ENCODE measurements around the gene MEOX1. TPM values are rescaled to one million over a fixed set of nuclear protein-coding genes. Genes with fewer than 3 reads are reported as not detected.

MEOX1 gene
- total and polyA plus RNA-seq, 2 of the 8 experiments (the other 6 are each of a cell fraction or from before 2014, with no cell fraction given): not detected

DNA sequence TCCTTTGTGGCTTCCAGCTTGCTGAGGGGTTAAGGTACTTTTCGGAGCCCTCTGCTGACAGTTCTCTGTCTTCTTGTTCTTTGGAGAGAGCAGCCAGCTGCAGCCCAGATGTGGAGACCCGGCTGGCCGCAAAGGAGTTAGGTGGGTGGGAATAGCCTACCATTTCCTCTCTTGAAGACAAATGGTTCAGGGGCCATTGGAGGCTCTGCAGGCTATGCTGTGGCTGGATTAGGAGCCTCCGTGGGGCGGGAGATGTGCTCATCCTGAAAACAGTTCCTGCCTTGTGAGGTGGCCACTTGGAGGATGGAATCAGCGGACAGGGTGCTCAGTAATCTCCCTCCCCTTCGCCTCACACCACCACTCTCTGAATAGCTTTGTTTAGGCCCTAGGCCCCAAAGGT, 30.3 kb downstream of the MEOX1 start:
- ChIA-PET CTCF (ENCODE audit: partially characterized antibody) (interaction anchor here (0.6 to 3.6 kb wide), 5 partner anchors 12 to 1095 kb away, joined by 3 to 17 read pairs (median 9); no protein-coding TSS in a partner anchor), POLR2A (ENCODE audit: partially characterized antibody) (no interaction called here)
- Histone ChIP-seq H4K5ac (ENCODE audit: insufficient read length, low read depth, low read length) (no peak overlapping the region), H3K4me1 (replicated peaks in 1 of 4; ENCODE audit: control insufficient read depth in 3 of 4, insufficient read depth in 4 of 4, low read length in 3 of 4) (peaks cover 0 to 8% (median 3%) of the 10 kb centered on the region in 4 experiments; a peak in 5 of 7 replicates), H4K91ac (replicated peaks; ENCODE audit: insufficient read length, low read length) (no peak overlapping the region), H4K8ac (ENCODE audit: extremely low read depth, insufficient read depth, low read length) (no peak overlapping the region; the same call in 1 of the 2 replicates), H3K27me3 (replicated peaks in 1 of 4; ENCODE audit: control insufficient read depth in 3 of 4, extremely low read depth in 1 of 4, insufficient read depth in 3 of 4, low read length in 3 of 4) (no peaks in the 10 kb centered on the region), H2AK5ac (ENCODE audit: low read depth, low read length) (no peak overlapping the region), H3K4me3 (ENCODE audit: extremely low read depth in 1 of 4, insufficient read depth in 2 of 4, low read depth in 3 of 4, low read length in 4 of 4) (no peak overlapping the region), H2BK12ac (ENCODE audit: low read depth, low read length) (no peak overlapping the region), H4K20me1 (replicated peaks in 1 of 2; ENCODE audit: control insufficient read depth in 1 of 2, insufficient read depth in 2 of 2, low read length in 2 of 2) (no peaks in the 10 kb centered on the region), H3K4ac (replicated peaks; ENCODE audit: insufficient read length, low read depth, low read length) (no peak overlapping the region), H3K9me3 (ENCODE audit: insufficient read depth in 2 of 2, low read depth in 1 of 2, low read length in 1 of 2) (no peaks in the 10 kb centered on the region), H2BK120ac (replicated peaks; ENCODE audit: low read depth, low read length) (no peak overlapping the region), H3K23me2 (ENCODE audit: low read depth, low read length) (peaks cover 2% of the 10 kb centered on the region; the same call in 1 of the 2 replicates), H2BK15ac (ENCODE audit: low read length) (no peak overlapping the region), H3K79me2 (ENCODE audit: control insufficient read depth in 1 of 2, insufficient read depth in 2 of 2, low read length in 2 of 2) (no peaks in the 10 kb centered on the region), H3K9ac (replicated peaks in 1 of 4; ENCODE audit: extremely low read depth in 1 of 4, low read depth in 3 of 4, low read length in 3 of 4) (no peak overlapping the region), H3K79me1 (ENCODE audit: low read depth, low read length) (no peaks in the 10 kb centered on the region), H2BK20ac (ENCODE audit: low read length) (no peak overlapping the region), H2AFZ (ENCODE audit: low read length) (no peak overlapping the region), H3K23ac (ENCODE audit: insufficient read length) (no peak overlapping the region), H3K4me2 (ENCODE audit: insufficient read depth in 1 of 2, low read depth in 2 of 2, low read length in 2 of 2) (no peak overlapping the region), H3K27ac (ENCODE audit: low read depth, low read length) (no peak overlapping the region), H2BK5ac (ENCODE audit: low read depth, low read length) (no peak overlapping the region), H3K14ac (ENCODE audit: insufficient read length) (no peak overlapping the region), H3K56ac (replicated peaks; ENCODE audit: insufficient read length, low read depth, low read length) (no peak overlapping the region), H3K36me3 (ENCODE audit: control insufficient read depth in 2 of 4, insufficient read depth in 4 of 4, low read length in 3 of 4) (no peaks in the 10 kb centered on the region), H3K18ac (ENCODE audit: extremely low read depth, low read length) (no peak overlapping the region)
- 84% methylated on average over 7 of the region's 7 CpGs; no CpG with 5 or more reads in 1 of the 2 experiments for WGBS, 2 experiments (ENCODE audit: extremely low coverage in 1 of 2, insufficient coverage in 1 of 2, insufficient read length in 1 of 2, insufficient replicate concordance in 2 of 2, low coverage in 1 of 2, low lambda C conversion rate in 2 of 2, missing lambda C conversion rate in 1 of 2)
- DNase-seq (ENCODE audit: low read depth in 1 of 2, low spot score in 2 of 2): no peak
- TF ChIP-seq POU5F1 (IDR thresholded peaks at IDR 0.05; ENCODE audit: low read depth, low read length): no peak
- TF ChIP-seq EGR1 (IDR thresholded peaks at IDR 0.05; ENCODE audit: borderline replicate concordance, low read depth, low read length): no peak
- TF ChIP-seq HDAC2 (IDR thresholded peaks at IDR 0.05; ENCODE audit: borderline replicate concordance in 1 of 2, low read depth in 2 of 2, low read length in 2 of 2): no peak
- TF ChIP-seq ASH2L (IDR thresholded peaks at IDR 0.05; ENCODE audit: low read length): no peak
- TF ChIP-seq, protein P1, sequence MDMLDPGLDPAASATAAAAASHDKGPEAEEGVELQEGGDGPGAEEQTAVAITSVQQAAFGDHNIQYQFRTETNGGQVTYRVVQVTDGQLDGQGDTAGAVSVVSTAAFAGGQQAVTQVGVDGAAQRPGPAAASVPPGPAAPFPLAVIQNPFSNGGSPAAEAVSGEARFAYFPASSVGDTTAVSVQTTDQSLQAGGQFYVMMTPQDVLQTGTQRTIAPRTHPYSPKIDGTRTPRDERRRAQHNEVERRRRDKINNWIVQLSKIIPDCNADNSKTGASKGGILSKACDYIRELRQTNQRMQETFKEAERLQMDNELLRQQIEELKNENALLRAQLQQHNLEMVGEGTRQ (IDR thresholded peaks at IDR 0.05; ENCODE audit: low read length): no peak
- no peak for TF ChIP-seq TAF7 (optimal IDR thresholded peaks at IDR 0.05; ENCODE audit: borderline replicate concordance, low read depth, low read length)
- TF ChIP-seq GTF2F1 (IDR thresholded peaks at IDR 0.05; ENCODE audit: borderline replicate concordance, low read depth, low read length): no peak
- no peak for TF ChIP-seq CBX5 (IDR thresholded peaks at IDR 0.05; ENCODE audit: low read depth, low read length)
- no peak for TF ChIP-seq TEAD4 (IDR thresholded peaks at IDR 0.05; ENCODE audit: low read depth, low read length)
- no peak for TF ChIP-seq POLR2A (IDR thresholded peaks at IDR 0.05; ENCODE audit: control extremely low read depth in 1 of 2, low read depth in 2 of 2, low read length in 2 of 2)
- TF ChIP-seq ZNF274 (IDR thresholded peaks at IDR 0.05; ENCODE audit: borderline replicate concordance, extremely low read depth, low read length): no peak
- TF ChIP-seq KDM1A (IDR thresholded peaks at IDR 0.05; ENCODE audit: borderline replicate concordance, low read length): no peak
- TF ChIP-seq SIN3A (conservative IDR thresholded peaks at IDR 0.05 in 1 of 2, IDR thresholded peaks at IDR 0.05 in 1 of 2; ENCODE audit: low read depth in 1 of 2, low read length in 2 of 2): no peak
- no peak for TF ChIP-seq SRF (IDR thresholded peaks at IDR 0.05; ENCODE audit: low read depth, low read length)
- no peak for FAIRE-seq
